ENCODE results near the gene M1AP.

DNA sequence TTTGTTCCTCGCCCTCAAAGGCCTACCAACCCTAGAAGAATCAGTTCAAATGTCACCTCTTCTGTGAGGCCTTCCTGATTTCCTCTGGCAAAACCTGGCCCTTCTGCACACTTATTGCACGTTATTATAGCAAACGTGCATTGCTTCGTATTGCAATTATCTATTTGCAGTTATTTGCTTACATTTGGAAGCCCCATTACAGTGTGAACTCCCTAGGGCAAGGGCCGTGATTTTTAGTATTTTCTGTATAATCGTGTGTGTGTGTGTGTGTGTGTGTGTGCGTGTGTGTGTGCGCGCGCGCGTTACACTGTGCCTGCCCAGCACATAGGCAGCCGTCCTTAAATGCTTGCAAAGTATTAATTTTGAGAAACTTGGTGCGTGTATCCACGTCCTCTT lies 5.5 kb upstream of the M1AP start:
- TF ChIP-seq, protein P1, sequence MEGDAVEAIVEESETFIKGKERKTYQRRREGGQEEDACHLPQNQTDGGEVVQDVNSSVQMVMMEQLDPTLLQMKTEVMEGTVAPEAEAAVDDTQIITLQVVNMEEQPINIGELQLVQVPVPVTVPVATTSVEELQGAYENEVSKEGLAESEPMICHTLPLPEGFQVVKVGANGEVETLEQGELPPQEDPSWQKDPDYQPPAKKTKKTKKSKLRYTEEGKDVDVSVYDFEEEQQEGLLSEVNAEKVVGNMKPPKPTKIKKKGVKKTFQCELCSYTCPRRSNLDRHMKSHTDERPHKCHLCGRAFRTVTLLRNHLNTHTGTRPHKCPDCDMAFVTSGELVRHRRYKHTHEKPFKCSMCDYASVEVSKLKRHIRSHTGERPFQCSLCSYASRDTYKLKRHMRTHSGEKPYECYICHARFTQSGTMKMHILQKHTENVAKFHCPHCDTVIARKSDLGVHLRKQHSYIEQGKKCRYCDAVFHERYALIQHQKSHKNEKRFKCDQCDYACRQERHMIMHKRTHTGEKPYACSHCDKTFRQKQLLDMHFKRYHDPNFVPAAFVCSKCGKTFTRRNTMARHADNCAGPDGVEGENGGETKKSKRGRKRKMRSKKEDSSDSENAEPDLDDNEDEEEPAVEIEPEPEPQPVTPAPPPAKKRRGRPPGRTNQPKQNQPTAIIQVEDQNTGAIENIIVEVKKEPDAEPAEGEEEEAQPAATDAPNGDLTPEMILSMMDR (IDR thresholded peaks at IDR 0.05): no peak
- TF ChIP-seq POLR2AphosphoS5 (IDR thresholded peaks at IDR 0.05) (no peak), EP300 (IDR thresholded peaks at IDR 0.05) (no peak)

Data from sigmoid colon (tissue), 4 donors.